ENCODE results near the gene GPBP1.

The GPBP1 gene

DNA sequence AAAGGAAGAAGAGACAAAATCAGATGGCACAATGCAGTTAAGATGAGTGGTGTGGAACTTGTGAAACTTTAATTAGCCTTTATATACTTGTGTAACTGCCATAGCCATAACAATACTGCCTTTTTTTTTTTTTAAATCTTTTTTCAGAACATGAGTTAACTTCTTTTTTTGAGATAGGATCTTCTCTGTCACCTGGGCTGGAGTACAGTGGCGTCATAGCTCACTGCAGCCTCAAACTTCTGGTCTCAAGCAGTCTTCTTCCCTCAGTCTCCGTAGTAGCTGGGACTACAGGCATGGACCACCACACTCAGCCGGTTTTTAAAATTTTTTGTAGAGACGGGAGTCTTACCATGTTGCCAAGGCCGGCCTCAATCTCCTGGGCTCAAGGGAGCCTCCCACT is 37.2 kb downstream of the GPBP1 start:
- no peak for DNase-seq (ENCODE audit: low read depth in 2 of 2)

DNA sequence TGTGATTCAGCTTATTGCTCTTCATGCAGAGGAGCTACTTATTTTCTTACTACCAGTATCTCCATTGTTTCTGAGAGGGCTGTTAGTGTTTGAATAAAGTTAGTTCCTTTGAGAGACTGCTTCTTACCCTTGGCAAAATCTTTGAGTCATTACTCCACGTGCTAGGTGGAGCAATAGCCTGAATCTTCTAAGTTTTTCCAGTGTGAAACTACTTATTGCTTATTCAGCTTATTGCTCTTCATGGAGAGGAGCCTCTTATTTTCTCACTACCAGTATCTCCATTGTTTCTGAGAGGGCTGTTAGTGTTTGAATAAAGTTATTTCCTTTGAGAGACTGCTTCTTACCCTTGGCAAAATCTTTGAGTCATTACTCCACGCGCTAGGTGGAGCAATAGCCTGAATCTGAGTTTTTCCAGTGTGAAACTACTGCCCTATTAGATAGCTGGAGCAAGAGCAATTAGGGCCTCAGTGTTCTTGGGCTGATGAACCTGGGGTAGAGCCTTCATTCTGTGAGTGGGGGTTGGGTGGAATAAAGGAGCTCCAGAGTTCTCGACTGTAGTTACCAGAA is 41.9 kb downstream of the GPBP1 start:
- no peak for DNase-seq (ENCODE audit: low read depth in 2 of 2)

DNA sequence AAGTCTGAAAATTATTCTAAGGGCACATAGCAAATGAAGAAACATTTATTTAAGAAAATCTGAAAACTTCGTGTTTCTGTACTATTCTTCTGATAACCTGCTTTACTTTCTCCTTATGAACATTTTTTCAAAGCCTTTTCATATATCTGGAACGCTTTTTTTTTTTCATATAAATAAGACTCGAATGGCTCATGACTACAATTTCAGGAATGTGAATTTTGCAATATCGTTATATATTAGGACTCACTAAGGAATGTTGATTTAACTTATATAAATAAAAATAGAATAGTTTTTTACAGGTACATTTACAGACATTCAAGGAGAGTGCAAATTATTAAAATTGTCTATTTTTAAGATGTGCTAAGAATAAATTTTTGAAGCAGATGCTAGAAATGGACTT is 42.9 kb downstream of the GPBP1 start:
- DNase-seq (ENCODE audit: low read depth in 2 of 2) = no peak

DNA sequence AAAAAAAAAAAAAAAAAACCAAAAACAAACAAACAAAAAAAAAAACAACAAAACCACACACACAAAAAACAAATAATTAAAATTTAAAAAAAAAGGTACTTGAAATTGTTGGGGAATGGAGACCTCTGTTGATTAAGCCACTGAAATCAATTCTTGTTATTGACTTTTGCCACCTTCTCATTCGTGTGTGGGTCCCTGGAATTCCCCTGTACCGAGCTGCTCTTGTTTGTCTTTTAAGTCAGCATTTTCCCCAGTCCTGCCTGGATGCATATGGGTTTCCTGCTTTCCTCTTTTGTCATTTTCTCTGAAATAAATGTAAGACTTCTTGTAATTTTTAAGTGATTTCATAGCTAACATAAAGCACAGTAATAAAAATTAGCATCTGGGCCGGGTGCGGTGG is 45.5 kb downstream of the GPBP1 start:
- no peak for DNase-seq (ENCODE audit: low read depth in 2 of 2)

DNA sequence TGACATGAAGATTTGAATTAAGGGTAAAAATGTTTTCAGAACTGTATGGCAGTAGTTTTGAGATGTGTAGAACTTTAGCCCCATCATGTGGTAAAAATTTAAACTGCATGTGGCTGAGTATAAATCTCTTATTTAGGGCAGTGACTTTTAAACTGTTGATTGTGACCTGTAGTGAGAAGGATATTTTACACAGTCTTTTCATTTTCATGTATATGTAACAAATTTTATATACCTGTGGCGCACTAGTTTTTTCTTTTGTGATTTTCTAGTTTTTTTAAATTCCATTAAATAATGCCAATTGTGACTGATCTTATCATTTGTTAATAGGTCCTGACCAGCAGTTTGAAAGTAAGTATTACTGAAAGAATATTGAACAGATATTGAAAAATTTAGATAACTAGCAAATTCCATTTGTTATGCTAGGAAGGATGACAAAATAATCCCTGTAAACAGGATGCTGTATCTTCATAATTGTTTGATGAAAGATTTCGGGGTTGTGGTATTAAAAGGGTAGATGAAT is 47.2 kb downstream of the GPBP1 start:
- no peak for DNase-seq (ENCODE audit: low read depth in 2 of 2)

DNA sequence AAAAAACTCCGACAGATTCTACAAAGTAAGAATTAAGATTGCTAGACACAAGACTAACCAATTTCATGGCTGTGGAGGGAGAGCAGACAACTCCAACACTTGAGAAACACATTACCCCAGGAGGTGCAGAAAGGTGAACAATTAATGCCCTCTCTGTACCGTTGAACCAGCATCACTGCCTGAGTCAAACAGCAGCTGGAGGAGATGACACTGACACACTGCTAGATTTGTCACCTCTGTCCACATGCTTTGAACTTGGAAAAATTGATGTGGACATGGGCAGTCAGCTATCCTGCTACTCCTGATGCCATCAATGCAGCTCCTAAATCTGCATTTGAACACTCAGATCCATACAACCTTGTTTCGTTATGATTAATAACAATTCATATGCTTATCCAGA is 51.7 kb downstream of the GPBP1 start:
- no peak for DNase-seq (ENCODE audit: low read depth in 2 of 2)

DNA sequence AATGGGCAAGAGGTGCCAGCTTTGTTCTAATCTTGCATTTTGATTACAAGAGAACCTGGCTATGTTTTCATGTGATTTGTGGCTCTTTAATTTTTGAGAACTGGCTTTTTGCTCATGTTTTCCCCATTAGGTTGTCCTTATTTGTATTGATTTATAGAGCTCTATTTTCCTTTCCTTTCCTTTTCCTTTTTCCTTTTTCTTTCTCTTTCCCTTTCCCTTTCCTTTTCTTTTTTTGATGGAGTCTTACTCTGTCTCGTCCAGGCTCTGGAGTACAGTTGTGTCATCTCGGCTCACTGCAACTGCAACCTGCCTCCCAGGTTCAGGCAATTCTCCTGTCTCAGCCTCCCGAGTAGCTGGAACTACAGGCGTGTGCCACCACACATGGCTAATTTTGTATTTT is 55.5 kb downstream of the GPBP1 start:
- no peak for DNase-seq (ENCODE audit: low read depth in 2 of 2)

DNA sequence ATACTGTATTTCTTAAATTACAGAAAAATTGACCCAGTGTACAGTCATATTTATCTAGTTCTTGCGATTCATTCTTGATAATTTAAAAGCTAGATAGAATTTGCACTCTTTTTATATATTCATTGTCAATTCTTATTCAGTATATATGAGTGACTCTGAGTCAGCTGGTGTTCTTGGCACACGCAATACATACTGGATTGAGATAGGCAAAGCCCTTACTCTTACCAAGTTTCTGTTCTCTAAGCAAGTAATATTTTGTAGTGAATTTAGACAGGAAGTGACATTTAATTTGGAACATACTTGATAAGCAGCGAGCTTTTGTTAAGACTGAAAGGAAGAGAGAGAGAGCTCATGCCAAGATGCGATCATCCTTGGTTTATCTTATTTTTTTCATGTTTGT is 57.7 kb downstream of the GPBP1 start:
- DNase-seq (ENCODE audit: low read depth in 2 of 2) = no peak

DNA sequence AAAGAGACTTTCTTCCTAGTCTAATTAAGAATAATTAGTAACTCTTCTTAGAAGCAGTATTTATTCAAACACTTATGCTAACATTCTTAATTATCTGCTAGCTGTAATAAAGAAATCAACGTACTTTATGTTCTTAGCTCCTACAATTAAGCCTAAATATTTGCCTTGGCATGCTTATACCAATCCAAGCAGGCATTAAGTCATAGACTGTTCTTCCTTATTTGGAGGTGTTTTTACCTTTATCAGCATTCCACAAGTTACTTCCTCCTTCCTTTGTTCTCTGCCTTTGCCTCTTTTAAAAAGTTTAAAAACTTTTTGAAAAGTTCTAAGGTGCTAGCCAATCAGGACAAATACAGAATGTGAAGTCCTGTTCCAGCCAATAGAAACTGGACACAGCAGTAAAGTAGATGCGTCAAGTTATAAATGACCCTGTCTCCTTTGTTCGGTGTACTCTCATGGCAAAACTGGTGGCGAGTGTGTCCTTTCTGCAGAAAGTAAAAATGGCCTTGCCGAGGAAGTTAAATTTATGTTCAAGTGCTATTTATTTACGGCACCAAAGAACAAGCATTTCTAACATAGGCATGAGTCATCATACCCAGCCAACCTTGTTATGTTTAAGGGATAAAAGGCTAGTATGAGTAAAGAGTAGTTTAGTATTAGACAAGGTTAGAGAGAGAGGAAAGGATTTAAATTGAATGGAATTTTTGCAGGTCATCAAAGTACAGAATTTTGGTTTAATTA is 58.6 kb downstream of the GPBP1 start:
- DNase-seq (ENCODE audit: low read depth in 2 of 2) = no peak

DNA sequence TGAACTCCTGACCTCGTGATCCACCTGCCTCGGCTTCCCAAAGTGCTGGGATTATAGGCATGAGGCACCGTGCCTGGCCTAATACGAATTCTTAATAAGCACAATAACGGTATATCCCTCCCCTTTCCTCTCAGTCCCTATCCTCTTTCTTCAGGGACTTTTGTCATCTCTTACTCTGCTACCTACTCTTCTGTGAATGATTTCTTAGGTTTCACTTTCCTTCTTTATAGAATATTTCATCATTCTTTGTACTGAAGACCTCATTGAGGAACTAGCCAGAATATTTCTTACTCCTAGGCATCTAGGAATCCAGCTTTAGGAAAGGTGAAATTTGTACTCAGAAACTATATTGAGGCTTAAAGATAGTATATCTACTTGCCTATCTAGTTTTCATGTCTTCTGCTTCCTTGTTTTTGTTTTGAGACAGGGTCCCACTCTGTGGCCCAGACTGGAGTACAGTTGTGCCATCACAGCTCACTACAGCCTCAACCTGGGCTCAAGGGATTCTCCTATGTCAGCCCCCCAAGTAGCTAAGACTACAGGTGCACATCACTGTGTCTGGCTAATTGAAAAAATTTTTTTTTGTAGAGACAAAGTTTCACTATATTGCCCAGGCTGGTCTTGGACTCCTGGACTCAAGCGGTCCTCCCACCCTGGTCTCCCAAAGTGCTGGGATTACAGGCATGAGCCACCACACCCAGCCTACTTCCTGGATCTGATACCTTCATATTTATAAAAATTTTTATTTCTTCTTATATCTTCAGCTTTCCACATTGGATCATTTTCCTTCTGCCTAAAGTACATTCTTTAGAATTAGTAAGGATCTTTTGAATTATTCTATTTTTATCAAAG is 69.7 kb downstream of the GPBP1 start:
- no peak for DNase-seq (ENCODE audit: low read depth in 2 of 2)

DNA sequence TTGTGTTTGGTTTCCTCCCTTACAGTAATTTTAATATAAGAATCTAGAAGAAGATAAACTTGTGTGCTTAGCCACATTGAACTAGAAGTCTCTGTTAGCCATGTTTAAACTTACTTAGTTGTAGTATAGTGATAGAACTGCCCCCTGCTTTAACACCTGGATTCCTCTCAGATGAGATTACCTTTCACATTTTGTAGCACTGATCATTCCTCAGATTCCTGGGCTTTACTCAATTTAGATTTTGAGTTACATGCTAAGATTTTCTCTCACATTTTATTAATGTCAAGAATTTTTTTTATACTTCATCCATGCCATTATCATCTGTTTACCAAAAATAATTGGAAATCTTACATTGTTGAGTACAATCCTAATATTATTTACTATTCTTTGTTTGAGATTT is 70.5 kb downstream of the GPBP1 start:
- no peak for DNase-seq (ENCODE audit: low read depth in 2 of 2)

DNA sequence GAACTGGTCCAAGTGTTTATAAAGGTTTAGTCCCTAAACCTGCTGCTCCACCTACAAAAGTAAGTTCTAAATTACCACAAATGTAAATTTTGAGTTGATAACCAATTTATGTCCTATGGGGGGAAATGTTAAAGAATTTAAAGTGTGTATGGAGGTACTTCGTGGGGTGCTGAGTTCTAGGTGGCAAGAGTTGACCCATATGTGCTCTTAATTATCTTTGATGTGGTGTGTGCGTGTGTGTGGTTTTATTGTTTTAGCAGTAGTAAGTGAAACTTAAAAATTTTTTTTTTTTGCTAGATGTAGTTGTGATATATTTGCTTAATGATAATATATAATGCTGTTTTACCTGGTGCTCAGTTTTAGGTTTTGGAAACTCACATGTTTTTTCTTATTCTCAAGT is 72.6 kb downstream of the GPBP1 start:
- no peak for DNase-seq (ENCODE audit: low read depth in 2 of 2)

DNA sequence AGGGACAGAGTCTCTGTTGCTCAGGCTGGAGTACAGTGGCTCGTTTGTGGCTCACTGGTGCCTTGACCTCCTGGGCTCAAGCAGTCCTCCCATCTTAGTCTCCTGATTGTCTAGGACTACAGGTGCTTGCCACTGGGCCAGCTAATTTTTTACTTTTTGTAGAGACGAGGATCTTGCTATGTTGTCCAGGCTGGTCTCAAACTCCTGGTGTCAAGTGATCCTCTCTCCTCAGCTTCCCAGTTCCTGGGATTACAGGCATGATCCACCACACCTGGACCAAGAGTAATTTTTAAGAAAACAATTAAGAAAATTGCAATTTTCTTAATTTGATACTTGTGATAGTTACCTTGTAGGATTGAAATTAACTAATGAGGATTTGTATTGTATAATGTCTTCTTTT is 73.9 kb downstream of the GPBP1 start:
- DNase-seq (ENCODE audit: low read depth in 2 of 2) = no peak

DNA sequence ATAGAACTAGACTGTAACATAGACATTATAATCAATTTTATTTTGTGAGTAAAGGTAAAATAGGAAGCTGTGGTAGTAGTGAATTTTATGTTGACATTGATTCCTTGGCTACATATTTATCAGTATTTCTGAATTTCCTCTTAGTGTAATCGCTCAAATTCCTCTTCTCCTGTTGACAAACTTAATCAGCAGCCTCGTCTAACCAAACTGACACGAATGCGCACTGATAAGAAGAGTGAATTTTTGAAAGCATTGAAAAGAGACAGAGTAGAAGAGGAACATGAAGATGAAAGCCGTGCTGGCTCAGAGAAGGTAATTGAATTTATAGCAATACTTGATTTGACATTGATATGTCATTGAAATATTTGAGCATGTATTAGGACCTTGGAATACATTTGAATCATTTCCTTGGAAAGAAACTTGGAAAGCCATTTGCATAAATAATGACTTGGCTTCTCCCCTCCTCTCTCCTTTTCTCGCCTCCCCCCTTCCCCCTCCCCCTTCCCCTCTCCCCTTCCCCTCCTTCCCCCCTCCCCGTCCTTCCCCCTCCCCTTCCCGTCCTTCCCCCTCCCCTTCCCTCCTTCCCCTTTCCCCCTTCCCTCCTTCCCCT is 75.5 kb downstream of the GPBP1 start:
- DNase-seq (ENCODE audit: low read depth in 2 of 2) = no peak

DNA sequence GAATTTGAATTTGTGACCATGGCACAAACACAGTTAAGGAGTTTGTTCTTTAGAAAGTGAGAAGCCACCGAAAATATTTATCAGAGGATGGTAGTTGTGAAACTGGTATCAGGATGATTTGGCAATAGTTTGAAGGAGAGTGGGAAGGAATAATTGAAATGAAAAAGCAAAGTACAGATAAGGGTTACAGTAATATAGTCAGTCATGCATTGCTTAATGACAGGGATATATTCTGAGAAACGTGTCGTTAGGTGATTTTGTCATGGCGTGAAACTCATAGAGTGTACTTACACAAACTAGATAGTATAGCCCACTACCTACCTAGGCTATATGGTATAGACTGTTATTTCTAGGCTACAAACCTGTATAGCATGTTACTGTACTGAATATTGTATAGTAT is 84.2 kb downstream of the GPBP1 start:
- DNase-seq (ENCODE audit: low read depth in 2 of 2) = no peak

DNA sequence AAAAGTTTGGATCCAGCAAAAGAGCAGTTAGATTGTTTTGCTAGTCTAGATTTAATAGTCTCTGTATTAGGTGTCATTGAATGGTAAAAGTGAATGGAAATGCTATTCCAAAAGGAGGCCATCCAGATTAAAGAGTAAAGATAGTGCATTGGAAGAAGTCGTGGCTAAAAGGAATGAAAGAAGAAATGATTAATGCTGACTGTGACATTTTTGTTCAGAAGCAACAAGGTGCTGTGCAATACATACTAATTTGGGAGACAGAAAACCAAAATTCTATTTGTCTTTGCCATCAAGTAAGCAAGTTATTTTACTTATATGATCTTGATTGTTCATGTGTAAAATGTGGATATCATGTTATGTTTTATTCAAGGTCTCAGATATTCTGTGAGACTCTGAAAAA is 85.1 kb downstream of the GPBP1 start:
- DNase-seq (ENCODE audit: low read depth in 2 of 2) = no peak

DNA sequence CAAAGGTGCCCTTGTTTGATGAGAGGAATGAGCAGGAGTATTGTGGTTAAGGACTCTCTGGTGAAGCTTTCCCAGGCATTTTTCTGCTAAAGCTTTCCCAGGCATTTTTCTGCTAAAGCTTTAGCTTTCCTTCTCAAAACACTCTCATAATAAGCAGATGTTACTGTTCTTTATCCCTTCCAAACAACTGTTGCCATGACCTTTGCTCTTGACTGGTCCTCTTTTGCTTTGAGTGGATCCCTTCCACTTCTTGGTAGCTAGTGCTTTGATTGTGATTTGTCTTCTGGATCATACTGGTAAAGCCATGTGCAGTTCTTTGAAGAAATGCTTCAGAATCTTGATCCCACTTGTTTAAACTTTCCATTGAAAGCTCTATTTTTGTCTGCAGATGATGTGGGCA is 85.8 kb downstream of the GPBP1 start:
- DNase-seq (ENCODE audit: low read depth in 2 of 2) = no peak

DNA sequence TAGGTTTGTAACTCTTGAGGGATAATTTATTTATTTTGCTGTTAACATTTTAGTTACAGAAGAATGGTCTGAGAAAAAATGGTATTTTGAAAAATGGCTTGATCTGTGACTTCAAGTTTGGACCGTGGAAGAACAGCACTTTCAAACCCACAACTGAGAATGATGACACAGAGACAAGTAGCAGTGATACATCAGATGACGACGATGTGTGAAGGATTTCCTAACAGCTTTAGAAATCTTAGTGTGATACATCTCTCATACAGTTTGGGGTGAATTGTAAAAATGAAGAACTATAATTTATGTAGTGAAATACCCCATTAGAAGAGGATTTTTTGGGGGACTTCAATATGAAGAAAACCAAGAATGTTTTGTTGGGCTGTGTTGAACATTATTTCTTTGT is 88.7 kb downstream of the GPBP1 start:
- DNase-seq (ENCODE audit: low read depth in 2 of 2) = no peak

DNA sequence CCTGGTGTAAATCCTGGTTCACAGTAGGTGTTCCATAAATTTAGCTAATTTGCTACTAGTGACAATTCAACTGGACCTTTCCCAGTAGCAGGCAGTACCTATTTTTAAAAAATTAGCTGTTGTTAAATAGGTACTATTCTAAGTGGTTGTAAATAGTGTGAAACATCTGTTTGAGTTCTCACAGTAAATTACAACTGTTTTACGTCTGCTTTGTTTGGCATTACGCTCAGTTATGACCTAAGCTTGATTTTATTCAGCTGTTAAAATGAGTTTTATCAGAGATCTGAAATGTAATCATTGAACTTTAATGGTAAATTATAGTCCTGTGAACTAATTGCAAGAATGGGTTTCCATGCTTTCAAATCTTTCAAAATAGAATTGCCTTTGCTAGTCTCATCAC is 93.9 kb downstream of the GPBP1 start:
- no peak for DNase-seq (ENCODE audit: low read depth in 2 of 2)

DNA sequence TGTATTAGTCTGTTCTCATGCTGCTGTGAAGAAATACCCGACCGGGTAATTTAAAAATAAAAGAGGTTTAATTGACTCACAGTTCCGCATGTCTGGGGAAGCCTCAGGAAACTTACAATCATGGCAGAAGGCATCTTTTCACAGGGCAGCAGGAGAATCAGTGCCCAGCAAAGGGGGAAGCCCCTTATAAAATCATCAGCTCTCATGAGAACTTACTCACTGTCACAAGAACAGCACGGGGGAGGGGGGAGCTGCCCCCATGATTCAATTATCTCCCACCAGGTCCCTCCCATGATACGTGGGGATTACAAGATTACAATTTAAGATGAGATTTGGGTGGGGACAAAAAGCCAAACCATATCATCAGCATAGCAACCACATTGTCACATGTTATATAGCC is 102.5 kb downstream of the GPBP1 start:
- no peak for DNase-seq (ENCODE audit: low read depth in 2 of 2)

DNA sequence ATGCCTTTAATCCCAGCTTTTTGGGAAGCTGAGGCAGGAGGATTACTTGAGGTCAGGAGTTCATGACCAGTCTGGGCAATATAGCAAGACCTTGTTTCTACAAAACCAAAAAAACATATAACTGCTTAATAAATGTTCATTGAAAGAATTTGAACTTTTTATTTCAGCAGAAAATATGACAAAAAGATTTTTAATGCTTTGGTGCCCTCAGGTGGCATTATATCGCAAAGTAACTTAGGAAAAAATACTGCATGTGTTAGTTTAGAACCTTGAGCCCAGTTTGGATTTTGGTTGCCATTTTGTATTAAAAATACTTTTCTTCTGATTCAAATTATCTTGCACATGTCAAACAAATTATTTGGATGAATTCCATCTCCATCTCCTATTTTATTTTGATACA is 103.2 kb downstream of the GPBP1 start:
- DNase-seq (ENCODE audit: low read depth in 2 of 2) = no peak

DNA sequence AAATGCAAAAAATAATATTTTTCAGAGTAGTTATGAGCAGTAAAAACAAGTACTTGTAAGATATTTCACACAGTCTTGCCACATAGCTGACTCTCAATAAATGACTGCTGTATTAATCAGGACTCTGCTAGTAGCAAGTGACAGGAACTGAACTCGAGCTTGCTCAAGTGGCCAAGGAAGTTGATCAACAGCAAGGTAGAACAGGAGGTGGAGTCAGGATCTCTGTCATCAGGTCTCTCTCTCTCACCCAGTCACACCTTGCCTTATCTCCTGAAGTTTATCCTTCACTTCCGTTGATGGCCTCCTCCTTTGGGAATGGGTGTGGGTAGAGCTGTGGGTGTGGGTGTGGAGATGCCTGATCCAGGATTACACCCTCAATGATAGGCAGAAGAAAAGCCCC is 107.0 kb downstream of the GPBP1 start:
- DNase-seq (ENCODE audit: low read depth in 2 of 2) = no peak
